ENCODE results near the gene PLEKHM3. TPM values are rescaled to one million over a fixed set of nuclear protein-coding genes. Genes with fewer than 3 reads are reported as not detected.
"Not testable (repeated sequence)": the region's sequence is repeated elsewhere in the genome, so short reads cannot be mapped to it uniquely, and the experiment has no call there.

Gene PLEKHM3
- total RNA-seq, 2 donors from 2014 or later = 8.2 to 10.7 TPM

DNA sequence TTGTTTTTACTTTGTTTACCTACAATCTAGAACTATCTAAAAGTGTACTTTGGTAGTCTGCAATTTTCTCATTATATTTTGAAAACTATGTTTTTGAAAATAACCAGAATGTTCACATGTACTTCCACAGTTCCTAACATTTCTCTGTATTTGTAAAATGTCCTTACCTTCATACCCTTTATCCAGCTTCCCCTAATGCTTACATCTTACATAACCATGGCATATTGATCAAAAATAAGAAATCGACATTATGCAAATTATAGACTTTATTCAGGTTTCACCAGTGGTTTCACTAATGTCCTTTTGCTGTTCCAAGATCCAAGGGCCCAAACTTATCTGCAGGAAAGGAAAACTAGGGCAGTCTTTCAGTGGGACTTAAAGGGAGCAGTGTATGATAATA is 114.1 kb downstream of the PLEKHM3 start:
- intact Hi-C loops (cut with DNase I) = no loop called here
- no peak for ATAC-seq

GRCh38 chr2:207906495-207906894 is 118.8 kb downstream of the PLEKHM3 start:
- intact Hi-C loops (cut with DNase I); ATAC-seq; DNase-seq: not testable (repeated sequence)

More for the DNA sequence above, 114.1 kb downstream of the PLEKHM3 start:
- no peak for DNase-seq

DNA sequence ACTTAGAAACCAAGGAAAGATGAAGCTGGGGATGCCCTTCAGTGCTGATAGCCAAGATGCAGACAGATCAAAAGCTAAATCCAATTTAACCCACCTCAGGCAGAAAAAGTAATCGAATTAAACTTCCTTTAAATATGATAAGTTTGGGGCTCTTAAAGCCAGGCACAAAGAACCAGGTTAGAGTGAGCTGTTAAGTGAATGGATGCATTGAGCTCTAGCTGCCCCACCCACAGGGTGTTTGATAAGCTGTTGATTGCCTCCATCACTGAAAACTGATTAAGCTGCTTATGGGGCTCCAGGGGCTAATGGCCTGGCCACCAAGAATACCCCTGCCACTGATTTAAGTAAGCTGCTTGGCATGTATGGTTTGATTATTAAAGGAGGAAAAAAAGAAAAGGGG is 119.8 kb downstream of the PLEKHM3 start:
- no peak for ATAC-seq
- DNase-seq = no peak
- intact Hi-C loops (cut with DNase I) = no loop called here

GRCh38 chr2:207903236-207903635 is 122.1 kb downstream of the PLEKHM3 start:
- DNase-seq (no peak), ATAC-seq (no peak)
- intact Hi-C loops (cut with DNase I) = no loop called here

DNA sequence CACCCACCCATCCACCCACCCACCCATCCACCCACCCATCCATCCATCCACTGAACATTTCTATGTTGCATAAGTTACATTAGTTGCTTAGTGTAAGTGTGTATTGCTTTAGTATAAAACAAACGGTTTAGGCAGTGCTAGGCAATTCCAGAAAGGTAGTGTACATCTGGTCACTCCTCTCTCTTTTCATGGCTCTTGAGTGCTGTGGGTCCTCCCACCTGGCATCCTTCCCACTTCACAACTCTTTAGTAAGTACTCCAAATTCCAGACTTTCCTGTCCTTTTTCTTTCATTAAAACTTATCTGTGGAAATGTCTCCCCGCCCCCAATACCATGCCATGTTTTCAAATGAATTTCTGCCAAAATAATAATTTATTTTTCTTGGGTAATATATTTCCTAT is 122.5 kb downstream of the PLEKHM3 start:
- DNase-seq (no peak), ATAC-seq (no peak)
- intact Hi-C loops (cut with DNase I) = no loop called here

- intact Hi-C loops (cut with DNase I) = no loop called here
- no peak for DNase-seq
- ATAC-seq = no peak
Observed at GRCh38 chr2:207901829-207902228, 123.5 kb downstream of the PLEKHM3 start.

DNA sequence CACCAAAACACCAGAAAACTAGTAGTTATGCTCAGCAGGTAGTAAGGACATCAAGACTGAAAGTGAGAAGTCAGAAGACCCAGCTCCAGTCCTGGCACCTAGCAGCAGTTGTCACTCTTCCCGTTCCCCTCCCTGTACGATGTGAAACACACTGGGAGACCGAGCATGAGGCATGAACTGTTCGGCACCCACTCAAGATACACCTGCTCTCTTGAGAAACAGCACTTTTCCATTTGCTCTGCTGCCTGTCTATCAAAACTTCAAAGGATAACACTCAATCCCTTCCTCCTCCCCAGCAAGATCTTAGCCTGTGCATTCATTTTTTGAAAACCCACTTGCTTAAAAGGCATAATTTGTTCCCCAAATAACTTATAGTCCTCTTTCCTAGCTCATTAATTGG is 123.9 kb downstream of the PLEKHM3 start:
- ATAC-seq = no peak
- intact Hi-C loops (cut with DNase I) = no loop called here
- no peak for DNase-seq

DNA sequence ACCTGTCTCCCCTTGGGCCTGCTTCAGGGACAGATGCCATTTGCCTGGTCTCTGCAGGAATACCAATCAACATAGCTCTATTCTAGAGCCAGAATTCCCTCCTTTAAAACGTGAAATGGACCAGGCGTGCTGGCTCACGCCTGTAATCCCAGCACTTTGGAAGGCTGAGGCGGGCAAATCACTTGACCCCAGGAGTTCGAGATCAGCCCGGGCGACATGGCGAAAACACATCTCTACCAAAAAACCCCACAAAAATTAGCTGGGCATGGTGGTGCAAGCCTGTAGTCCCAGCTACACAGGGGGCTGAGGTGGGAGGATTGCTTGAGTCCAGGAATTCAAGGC is 127.0 kb downstream of the PLEKHM3 start:
- ATAC-seq (no peak), DNase-seq (no peak)
- intact Hi-C loops (cut with DNase I) = loop anchor here in 1 of 2 donors (10.0 kb wide), 1 partner anchor 64 kb away; no protein-coding TSS in a partner anchor

- no peak for DNase-seq
- no peak for ATAC-seq
- intact Hi-C loops (cut with DNase I) = loop anchor here in 1 of 2 donors (10.0 kb wide), 1 partner anchor 63 kb away; no protein-coding TSS in a partner anchor
Observed at GRCh38 chr2:207897541-207898353, 127.6 kb downstream of the PLEKHM3 start.

GRCh38 chr2:207896525-207897285 is 128.6 kb downstream of the PLEKHM3 start:
- DNase-seq (no peak), ATAC-seq (no peak)
- intact Hi-C loops (cut with DNase I) = loop anchor here in 1 of 2 donors (10.0 kb wide), 1 partner anchor 62 kb away; no protein-coding TSS in a partner anchor

GRCh38 chr2:207895274-207895860 is 130.0 kb downstream of the PLEKHM3 start:
- intact Hi-C loops (cut with DNase I) = loop anchor here in 1 of 2 donors (10.0 kb wide), 1 partner anchor 61 kb away; no protein-coding TSS in a partner anchor
- DNase-seq (no peak), ATAC-seq (no peak)

DNA sequence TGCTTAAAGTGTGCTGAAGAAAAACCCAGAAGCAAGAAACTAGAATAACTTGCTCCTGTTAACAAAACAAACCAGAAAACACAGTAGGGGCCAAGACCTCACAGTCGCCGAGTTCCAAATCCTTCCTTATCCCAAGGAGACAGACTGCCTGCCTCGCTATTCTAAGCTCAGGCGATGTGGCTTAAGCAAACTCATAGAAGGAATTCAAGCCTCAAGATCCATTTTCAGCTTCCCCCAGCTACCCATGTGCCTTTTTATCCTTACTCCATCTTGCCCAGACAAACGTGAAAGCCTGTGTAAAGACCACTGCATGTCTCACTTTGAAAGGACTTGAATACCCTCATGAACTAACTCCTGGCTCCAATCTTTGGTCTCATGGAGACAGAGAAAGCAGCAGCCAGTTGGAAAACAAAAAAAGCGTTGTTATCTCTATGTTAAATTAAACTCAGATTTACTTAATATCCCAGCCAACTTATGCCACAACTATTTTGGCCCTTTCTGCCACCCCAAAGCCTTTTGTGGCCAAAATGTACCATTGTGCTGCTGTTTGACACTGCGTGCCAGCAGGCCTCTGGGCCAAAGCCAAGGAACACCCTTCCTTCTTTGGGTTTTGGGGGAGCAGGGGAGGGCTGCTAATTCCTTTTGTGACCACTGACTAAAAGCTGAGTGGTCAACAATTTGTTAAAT is 132.5 kb downstream of the PLEKHM3 start:
- intact Hi-C loops (cut with DNase I) = loop anchor here in 1 of 2 donors (10.0 kb wide), 1 partner anchor 58 kb away; no protein-coding TSS in a partner anchor
- ATAC-seq (no peak), DNase-seq (peak; percentile 23)

DNA sequence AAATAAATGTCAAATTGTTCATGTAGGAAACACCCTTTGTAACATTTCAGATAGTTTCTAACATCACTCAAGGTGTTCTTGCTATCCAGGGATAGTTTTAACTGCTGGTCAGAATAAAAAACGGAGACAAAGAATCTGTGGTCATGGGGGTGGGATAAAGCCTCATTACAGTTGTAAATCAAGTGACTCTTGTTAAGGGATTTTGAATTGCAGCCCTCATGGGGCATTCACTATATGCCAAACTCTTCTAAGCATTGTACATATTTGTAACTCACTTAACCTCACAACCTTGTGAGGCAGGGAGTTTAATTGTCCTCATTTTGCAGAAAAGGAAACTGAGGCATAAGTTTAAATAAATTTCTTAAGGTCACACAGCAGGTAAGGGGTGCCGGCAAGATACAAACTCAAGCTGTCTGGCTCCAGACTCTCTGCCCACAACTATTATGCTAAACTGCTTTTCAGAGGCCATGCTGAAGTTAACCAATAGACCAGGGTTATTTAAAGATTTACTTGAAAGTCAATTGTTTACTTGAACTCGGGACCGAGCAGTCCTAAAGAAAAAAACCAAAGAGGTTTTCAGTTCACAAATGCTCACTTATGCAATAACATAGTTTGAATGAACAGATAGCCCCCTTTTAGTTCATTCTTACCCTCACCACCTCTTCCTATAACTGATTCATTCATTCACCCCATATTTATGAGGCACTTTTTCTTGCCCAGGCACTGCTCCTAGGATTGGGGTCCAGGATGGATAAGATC is 134.1 kb downstream of the PLEKHM3 start:
- intact Hi-C loops (cut with DNase I) = loop anchor here in 1 of 2 donors (10.0 kb wide), 1 partner anchor 56 kb away; no protein-coding TSS in a partner anchor
- no peak for DNase-seq

DNA sequence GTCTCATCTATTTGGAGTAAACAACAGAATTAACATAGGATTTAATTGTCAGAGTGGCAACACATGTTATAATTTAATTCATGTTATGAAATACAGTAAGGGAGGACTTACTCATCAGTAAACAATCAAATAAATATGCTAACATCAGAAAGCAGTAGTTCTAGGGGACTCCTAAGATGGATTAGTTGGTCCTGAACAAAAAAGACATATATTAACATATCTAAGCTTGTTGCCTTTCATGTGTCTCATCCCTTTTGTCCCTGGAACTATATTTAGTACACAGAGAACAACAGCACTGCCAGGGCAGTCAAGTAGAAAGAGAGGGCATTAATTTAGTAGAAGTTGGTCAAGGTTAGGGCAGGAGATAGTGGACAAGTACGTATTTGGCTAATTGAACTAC is 137.8 kb downstream of the PLEKHM3 start:
- no peak for DNase-seq
- intact Hi-C loops (cut with DNase I) = no loop called here
- ATAC-seq = peak in 1 of 2 donors; percentile 45

More for the DNA sequence above, 134.1 kb downstream of the PLEKHM3 start:
- ATAC-seq = no peak

GRCh38 chr2:207885010-207885409 is 140.3 kb downstream of the PLEKHM3 start:
- DNase-seq (no peak), ATAC-seq (no peak)
- intact Hi-C loops (cut with DNase I) = no loop called here

DNA sequence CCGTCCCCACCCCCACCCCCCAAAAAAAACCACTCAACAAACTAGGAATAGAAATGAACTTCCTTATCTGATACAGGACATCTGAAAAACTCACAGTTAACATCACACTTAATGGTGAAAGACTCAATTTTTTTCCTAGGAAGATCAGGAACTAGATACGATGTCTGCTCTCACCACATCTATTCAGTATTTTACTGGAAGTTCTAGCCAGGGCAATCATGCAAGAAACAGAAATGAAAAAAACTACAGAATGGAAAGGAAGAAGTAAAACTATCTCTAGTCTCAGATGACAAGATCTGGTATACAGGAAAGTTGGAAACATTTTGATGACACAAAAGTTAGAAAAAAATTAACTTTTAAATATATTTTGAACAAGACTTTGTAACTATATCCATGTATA is 141.2 kb downstream of the PLEKHM3 start:
- intact Hi-C loops (cut with DNase I) = no loop called here
- ATAC-seq (no peak), DNase-seq (no peak)

- ATAC-seq (no peak), DNase-seq (no peak)
- intact Hi-C loops (cut with DNase I) = no loop called here
Observed at GRCh38 chr2:207883002-207883780, 142.1 kb downstream of the PLEKHM3 start.

DNA sequence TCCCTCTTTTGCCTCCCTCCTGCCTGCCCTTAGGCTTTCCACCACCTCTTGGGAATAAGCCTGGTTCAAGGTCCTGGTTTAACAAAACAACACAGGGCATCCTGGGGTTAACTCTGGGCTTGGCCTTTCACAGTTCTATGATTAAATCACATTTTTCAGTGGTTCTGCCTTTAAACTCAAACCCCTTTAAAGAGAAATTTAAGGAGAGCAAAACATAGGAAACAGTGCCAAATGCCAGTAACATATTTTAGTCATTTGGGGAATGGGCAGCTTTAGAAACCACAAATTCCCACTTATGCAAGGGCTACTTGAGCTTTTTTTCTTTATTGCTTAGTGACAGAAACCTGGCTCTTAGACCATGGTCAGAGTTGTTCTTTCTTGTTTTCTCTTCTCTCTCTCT is 143.4 kb downstream of the PLEKHM3 start:
- no peak for ATAC-seq
- intact Hi-C loops (cut with DNase I) = no loop called here
- no peak for DNase-seq
